Peyer's patch (tissue), 4 donors: ENCODE results near the gene SCAF4. TPM values are rescaled to one million over a fixed set of nuclear protein-coding genes. Genes with fewer than 3 reads are reported as not detected.

Experiments
- DNase-seq, 3 donors: peaks; one replicate each; pipeline ENCODE4 v3.0.0-alpha.2; 2017 to 2019
- H3K27ac ChIP-seq, 4 donors: fragments of 200-600 bp; sonication (generic); one replicate each; pipeline ENCODE4 v1.5.1; 2016 to 2019
- H3K27me3 ChIP-seq, 2 donors: fragments of 200-600 bp; sonication (generic); one replicate each; pipeline ENCODE4 v1.5.1; 2019
- H3K36me3 ChIP-seq, 3 donors: fragments of 200-600 bp; sonication (generic); one replicate each; pipeline ENCODE4 v1.5.1; 2016 to 2019
- H3K4me1 ChIP-seq, 4 donors: fragments of 200-600 bp; sonication (generic); one replicate each; pipeline ENCODE4 v1.5.1; 2016 to 2019
- H3K4me3 ChIP-seq, 4 donors: fragments of 200-600 bp; sonication (generic); 1 replicate in 3 of 4; 2 replicates in 1 of 4; pipeline ENCODE4 v1.5.1; 2016 to 2019; ENCODE audit warnings: mild to moderate bottlenecking in 1 of 4
- H3K9me3 ChIP-seq, 4 donors: fragments of 200-600 bp; sonication (generic); one replicate each; pipeline ENCODE4 v1.5.1; 2016 to 2019; ENCODE audit warnings: mild to moderate bottlenecking in 1 of 4
- POLR2A ChIP-seq, 2 donors: fragments of 450-650 bp; IDR thresholded peaks; one replicate each; pipeline ENCODE4 v1.5.1; 2017; ENCODE audit warnings: antibody characterized with exemption in 2 of 2, mild to moderate bottlenecking in 2 of 2, moderate library complexity in 2 of 2
- total RNA-seq, 4 donors: library from RNA; depleted of rRNA; stranded (reverse); fragments of >200 nt; gene quantifications; one replicate each; pipeline ENCODE4 v1.1.0, GENCODE V29; 2016
- TF ChIP-seq, protein P1 (sequence below), 6 experiments: fragments of 450-650 bp in 4 of 6; fragments of 200-600 bp in 2 of 6; sonication (generic) in 1 of 6; IDR thresholded peaks; one replicate each; pipeline ENCODE4 v1.5.1; 2017 to 2019; ENCODE audit warnings: antibody characterized with exemption in 6 of 6, mild to moderate bottlenecking in 3 of 6, moderate library complexity in 1 of 6

The SCAF4 gene
- total RNA-seq, 4 donors from 2014 or later: 26.4 to 33.1 (median 30.2) TPM

DNA sequence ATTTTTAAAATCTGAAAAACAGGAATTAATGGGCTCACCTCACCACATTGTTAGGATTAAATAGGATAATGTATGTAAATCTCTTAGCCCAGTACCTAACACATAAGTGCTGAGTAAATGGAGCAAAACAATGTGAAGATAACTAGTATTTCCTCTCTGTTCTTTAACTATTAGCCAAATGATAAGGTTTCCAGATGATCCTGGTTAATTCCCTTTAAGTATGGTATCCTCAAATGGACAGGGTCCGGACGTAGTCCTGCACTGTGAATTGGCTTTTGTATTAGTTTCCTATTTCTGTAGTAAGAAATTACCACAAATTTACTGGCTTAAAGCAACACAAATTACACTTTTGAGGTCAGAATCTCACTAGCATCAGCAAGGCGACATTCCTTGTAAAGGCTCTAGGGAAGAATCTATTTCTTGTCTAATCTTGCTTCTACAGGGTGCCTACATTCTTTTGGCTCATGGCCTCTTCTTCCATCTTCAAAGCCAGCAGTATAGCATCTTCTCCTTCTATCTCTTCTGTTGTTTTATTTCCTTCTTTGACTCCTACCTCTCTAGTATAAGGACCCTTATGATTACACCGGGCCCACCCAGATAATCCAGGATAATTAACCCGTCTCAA is 17.1 kb downstream of the SCAF4 start:
- H3K36me3 ChIP-seq: no peaks in the 10 kb centered on the region
- H3K9me3 ChIP-seq: no peaks in the 10 kb centered on the region
- no peaks in the 10 kb centered on the region for H3K27me3 ChIP-seq
- no peak overlapping the region for H3K4me3 ChIP-seq
- TF ChIP-seq POLR2A (IDR thresholded peaks at IDR 0.05): no peak
- TF ChIP-seq, protein P1, sequence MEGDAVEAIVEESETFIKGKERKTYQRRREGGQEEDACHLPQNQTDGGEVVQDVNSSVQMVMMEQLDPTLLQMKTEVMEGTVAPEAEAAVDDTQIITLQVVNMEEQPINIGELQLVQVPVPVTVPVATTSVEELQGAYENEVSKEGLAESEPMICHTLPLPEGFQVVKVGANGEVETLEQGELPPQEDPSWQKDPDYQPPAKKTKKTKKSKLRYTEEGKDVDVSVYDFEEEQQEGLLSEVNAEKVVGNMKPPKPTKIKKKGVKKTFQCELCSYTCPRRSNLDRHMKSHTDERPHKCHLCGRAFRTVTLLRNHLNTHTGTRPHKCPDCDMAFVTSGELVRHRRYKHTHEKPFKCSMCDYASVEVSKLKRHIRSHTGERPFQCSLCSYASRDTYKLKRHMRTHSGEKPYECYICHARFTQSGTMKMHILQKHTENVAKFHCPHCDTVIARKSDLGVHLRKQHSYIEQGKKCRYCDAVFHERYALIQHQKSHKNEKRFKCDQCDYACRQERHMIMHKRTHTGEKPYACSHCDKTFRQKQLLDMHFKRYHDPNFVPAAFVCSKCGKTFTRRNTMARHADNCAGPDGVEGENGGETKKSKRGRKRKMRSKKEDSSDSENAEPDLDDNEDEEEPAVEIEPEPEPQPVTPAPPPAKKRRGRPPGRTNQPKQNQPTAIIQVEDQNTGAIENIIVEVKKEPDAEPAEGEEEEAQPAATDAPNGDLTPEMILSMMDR (IDR thresholded peaks at IDR 0.05): no peak
- no peak for DNase-seq
- peaks cover 0 to 17% (median 4%) of the 10 kb centered on the region in 4 donors for H3K4me1 ChIP-seq
- no peak overlapping the region for H3K27ac ChIP-seq

GRCh38 chr21:31713973-31714740 is 17.8 kb downstream of the SCAF4 start:
- Histone ChIP-seq H3K4me1 (peaks cover 0 to 17% (median 4%) of the 10 kb centered on the region in 4 donors), H3K36me3 (no peaks in the 10 kb centered on the region), H3K9me3 (no peaks in the 10 kb centered on the region), H3K27ac (no peak overlapping the region), H3K4me3 (no peak overlapping the region), H3K27me3 (no peaks in the 10 kb centered on the region)
- no peak for TF ChIP-seq POLR2A (IDR thresholded peaks at IDR 0.05)
- TF ChIP-seq, protein P1 (IDR thresholded peaks at IDR 0.05): no peak
- DNase-seq: no peak

DNA sequence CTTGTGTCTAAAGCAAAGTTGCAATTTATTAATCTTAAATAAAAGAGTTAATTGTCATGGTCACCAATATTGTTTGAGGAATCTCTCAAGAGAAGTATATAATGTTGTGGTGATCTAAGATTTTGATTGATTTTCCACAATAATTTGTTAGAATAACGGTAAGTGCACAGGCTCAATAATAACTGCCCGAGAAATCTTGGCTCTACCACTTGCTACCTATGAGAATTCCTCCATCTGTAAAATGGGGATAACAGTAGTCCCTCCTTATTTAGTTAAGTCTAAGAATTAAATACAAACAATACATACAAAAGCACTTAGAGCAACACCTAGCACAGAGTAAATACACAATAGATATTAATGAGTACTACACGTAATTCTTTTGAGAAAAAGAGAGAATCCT is 18.8 kb downstream of the SCAF4 start:
- H3K4me1 ChIP-seq: peaks cover 0 to 17% (median 4%) of the 10 kb centered on the region in 4 donors
- no peaks in the 10 kb centered on the region for H3K9me3 ChIP-seq
- H3K36me3 ChIP-seq: no peaks in the 10 kb centered on the region
- no peak overlapping the region for H3K27ac ChIP-seq
- no peak for TF ChIP-seq POLR2A (IDR thresholded peaks at IDR 0.05)
- TF ChIP-seq, protein P1 (IDR thresholded peaks at IDR 0.05): no peak
- DNase-seq: no peak
- H3K27me3 ChIP-seq: no peaks in the 10 kb centered on the region
- H3K4me3 ChIP-seq: no peak overlapping the region

DNA sequence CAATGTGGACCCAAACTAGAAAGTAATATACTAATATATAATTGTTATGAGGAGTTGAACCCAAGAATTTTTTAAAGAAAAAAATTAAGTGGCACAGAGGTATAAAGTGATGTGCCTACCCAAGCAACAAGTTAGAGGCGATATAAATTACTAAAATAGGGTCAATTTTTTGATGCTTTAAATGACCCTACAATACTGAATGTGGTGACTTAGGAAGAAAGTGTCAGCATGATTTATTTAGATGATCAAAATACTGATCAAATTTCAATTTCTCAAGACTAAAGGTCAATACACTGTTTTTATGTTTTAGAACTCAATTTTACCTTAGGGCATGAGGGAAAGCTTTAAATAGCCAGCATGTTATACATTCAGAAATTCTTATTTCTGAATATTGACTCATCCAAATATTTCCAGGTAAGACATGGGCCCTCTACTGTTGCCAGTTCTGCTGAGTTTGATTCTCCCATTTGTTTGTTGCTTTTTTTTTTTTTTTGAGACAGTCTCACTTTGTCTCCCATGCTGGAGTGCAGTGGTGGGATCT is 20.1 kb downstream of the SCAF4 start:
- no peak for TF ChIP-seq POLR2A (IDR thresholded peaks at IDR 0.05)
- TF ChIP-seq, protein P1 (IDR thresholded peaks at IDR 0.05): no peak
- Histone ChIP-seq H3K4me3 (no peak overlapping the region), H3K9me3 (no peaks in the 10 kb centered on the region), H3K4me1 (peaks cover 0 to 17% (median 4%) of the 10 kb centered on the region in 4 donors), H3K27me3 (no peaks in the 10 kb centered on the region), H3K27ac (no peak overlapping the region), H3K36me3 (no peaks in the 10 kb centered on the region)
- DNase-seq: no peak

DNA sequence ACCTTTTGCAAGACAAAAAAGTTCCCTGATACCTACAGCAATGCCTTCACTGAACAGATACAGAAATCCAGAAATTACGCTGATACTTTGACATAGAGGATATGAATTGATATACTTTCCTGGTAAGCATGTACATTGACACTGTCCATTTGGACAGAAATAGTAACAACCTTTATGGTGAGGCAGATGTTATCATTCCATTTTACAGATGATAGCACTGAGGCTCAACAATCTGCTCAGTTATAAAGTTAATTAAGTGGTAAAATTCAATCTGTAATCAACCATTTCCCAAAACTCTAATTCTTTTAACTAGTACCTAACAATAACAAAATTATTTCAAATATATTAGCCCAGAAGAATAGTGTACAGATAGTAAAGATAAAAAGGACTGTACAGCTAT is 20.6 kb downstream of the SCAF4 start:
- Histone ChIP-seq H3K27ac (no peak overlapping the region), H3K4me1 (peaks cover 0 to 14% (median 1%) of the 10 kb centered on the region in 4 donors), H3K36me3 (no peaks in the 10 kb centered on the region), H3K27me3 (no peaks in the 10 kb centered on the region), H3K9me3 (no peaks in the 10 kb centered on the region), H3K4me3 (no peak overlapping the region)
- DNase-seq: no peak
- no peak for TF ChIP-seq POLR2A (IDR thresholded peaks at IDR 0.05)
- TF ChIP-seq, protein P1 (IDR thresholded peaks at IDR 0.05): no peak
